Erythroblast (primary cell): ENCODE measurements around the gene FAM227B.
"Not testable (repeated sequence)": the region's sequence is repeated elsewhere in the genome, so short reads cannot be mapped to it uniquely, and the experiment has no call there.

Experiments used
- GATA1 ChIP-seq: IDR thresholded peaks from 2 replicates; pipeline ENCODE4 v1.6.1; 2011; ENCODE audit warnings: low read depth, mild to moderate bottlenecking, control low read depth, low read length, moderate library complexity
- POLR2A ChIP-seq: IDR thresholded peaks from 2 replicates; pipeline ENCODE4 v1.6.1; 2011; ENCODE audit warnings: mild to moderate bottlenecking, low read length

DNA sequence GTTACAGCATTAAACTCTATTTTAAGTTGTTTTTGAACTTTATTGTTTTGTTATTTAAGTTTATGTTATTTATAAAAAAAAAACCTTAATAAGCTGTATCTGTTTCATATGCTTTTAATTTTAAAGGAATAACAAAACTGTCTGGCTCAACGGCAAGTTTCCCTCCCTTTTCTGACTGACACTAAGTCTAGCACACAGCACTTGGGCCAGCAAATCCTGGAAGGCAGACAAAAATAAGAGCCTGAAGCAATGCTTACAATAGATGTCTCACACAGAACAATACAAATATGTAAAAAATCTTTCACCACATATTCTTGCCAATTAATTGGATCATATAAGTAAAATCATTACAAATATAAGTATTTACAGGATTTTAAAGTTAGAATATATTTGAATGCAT lies 135.2 kb downstream of the FAM227B start:
- not testable (repeated sequence) for TF ChIP-seq POLR2A, GATA1
